ENCODE measurements around the gene FBXW2. TPM values are rescaled to one million over a fixed set of nuclear protein-coding genes. Genes with fewer than 3 reads are reported as not detected.

Gene FBXW2
- total RNA-seq, 2 experiments from 2014 or later, result 70.9 to 83.3 TPM

DNA sequence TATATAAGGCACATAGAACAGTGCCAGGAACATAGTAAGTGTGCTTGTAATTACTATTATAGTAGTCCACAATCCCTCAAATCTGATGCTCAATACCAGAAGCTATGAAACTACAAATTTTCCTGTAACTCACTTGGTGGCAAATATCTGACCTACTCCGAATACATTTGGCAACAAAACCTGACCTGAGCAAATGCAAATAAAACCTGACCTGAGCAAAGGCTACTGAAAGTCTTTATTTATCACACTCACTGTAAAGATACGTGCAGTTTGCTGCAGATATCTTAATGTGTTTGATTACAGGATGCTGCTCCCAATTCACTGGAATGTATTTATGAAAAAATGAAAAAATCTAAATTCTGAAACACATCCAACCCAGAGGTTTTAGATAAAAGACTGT, 86.0 kb downstream of the FBXW2 start:
- no peak for DNase-seq
- Mint-ChIP-seq H3K4me3 (no peak overlapping the region), H3K27ac (no peak overlapping the region), H3K4me1 (peaks cover 29% of the 10 kb centered on the region), H3K27me3 (no peaks in the 10 kb centered on the region), H3K36me3 (ENCODE audit: low read depth) (peaks cover 5% of the 10 kb centered on the region), H3K9me3 (no peaks in the 10 kb centered on the region)
- POLR2A ChIA-PET, result no interaction called here
- CTCF ChIA-PET, result no interaction called here

Other genes with a start within 250 kb of the FBXW2 start
- 100 to 1,000 TPM; 103 to 105 TPM for gene CDK5RAP2, start 213.2 kb downstream of the FBXW2 start, total RNA-seq
- 10 to 100 TPM in 1 of 2 experiments, 1 to 10 TPM in 1; 9.4 to 10.5 TPM for gene MEGF9, start 78.9 kb downstream of the FBXW2 start, total RNA-seq
- gene PSMD5, start 49.5 kb upstream of the FBXW2 start, total RNA-seq, result 10 to 100 TPM; 35.3 to 50.9 TPM
- gene PHF19, start 83.8 kb upstream of the FBXW2 start, total RNA-seq, result 100 to 1,000 TPM; 331 to 351 TPM
- 10 to 100 TPM; 61.9 to 64.3 TPM for gene TRAF1, start 133.4 kb upstream of the FBXW2 start, total RNA-seq

Measured in activated CD4-positive, alpha-beta T cell treated with anti-CD3 and anti-CD28 coated beads, Interleukin-2, amount 10 ng/mL, durations not matched to agents 7 days and 5 days (primary cell).